ENCODE data around the gene CHCHD10. TPM values are rescaled to one million over a fixed set of nuclear protein-coding genes. Genes with fewer than 3 reads are reported as not detected.

Gene CHCHD10
- total and polyA plus RNA-seq, 10 donors: 16.8 to 189 (median 95.1) TPM

- Histone ChIP-seq H3K9me3 (no peaks in the 10 kb centered on the region), H3K27ac (no peak overlapping the region), H3K36me3 (peaks cover 0 to 80% (median 53%) of the 10 kb centered on the region in 6 donors), H3K4me3 (no peak overlapping the region), H3K4me1 (peaks cover 18 to 56% (median 34%) of the 10 kb centered on the region in 6 donors), H3K27me3 (replicated peaks in 1 of 7) (no peaks in the 10 kb centered on the region)
- 86 to 91% (median 88%) methylated on average over 17 to 25 of the region's 25 CpGs for WGBS, 5 donors
- intact Hi-C loops (cut with DNase I; ENCODE audit: low total_unique reads): no loop called here
- peak; percentile 58 for DNase-seq
- TF ChIP-seq POLR2AphosphoS5 (IDR thresholded peaks at IDR 0.05): no peak
- no peak for TF ChIP-seq POLR2A (IDR thresholded peaks at IDR 0.05)
- no peak for TF ChIP-seq CTCF (IDR thresholded peaks at IDR 0.05 in 8 of 11, conservative IDR thresholded peaks at IDR 0.05 in 3 of 11)
Measured at GRCh38 chr22:23791738-23792645, 24.2 kb upstream of the CHCHD10 start.

GRCh38 chr22:23790819-23791737 is 23.3 kb upstream of the CHCHD10 start:
- intact Hi-C loops (cut with DNase I; ENCODE audit: low total_unique reads): no loop called here
- TF ChIP-seq CTCF (IDR thresholded peaks at IDR 0.05 in 8 of 11, conservative IDR thresholded peaks at IDR 0.05 in 3 of 11): no peak
- TF ChIP-seq POLR2A (IDR thresholded peaks at IDR 0.05): no peak
- TF ChIP-seq POLR2AphosphoS5 (IDR thresholded peaks at IDR 0.05): no peak
- DNase-seq: peak; percentile 51
- no peak overlapping the region for H3K27ac ChIP-seq
- WGBS, 5 donors: 79 to 89% (median 84%) methylated on average over 11 of the region's 11 CpGs
- no peaks in the 10 kb centered on the region for H3K9me3 ChIP-seq
- peaks cover 0 to 71% (median 46%) of the 10 kb centered on the region in 6 donors for H3K36me3 ChIP-seq
- no peak overlapping the region for H3K4me3 ChIP-seq
- H3K27me3 ChIP-seq (replicated peaks in 1 of 7): no peaks in the 10 kb centered on the region
- peaks cover 18 to 63% (median 41%) of the 10 kb centered on the region in 6 donors for H3K4me1 ChIP-seq

- H3K27me3 ChIP-seq (replicated peaks in 1 of 7): no peaks in the 10 kb centered on the region
- 85 to 89% (median 88%) methylated on average over 3 to 4 of the region's 4 CpGs for WGBS, 5 donors
- intact Hi-C loops (cut with DNase I; ENCODE audit: low total_unique reads): loop anchor here (5.0 kb wide), 1 partner anchor 72 kb away; no protein-coding TSS in a partner anchor
- no peaks in the 10 kb centered on the region for H3K9me3 ChIP-seq
- peaks cover 0 to 57% (median 32%) of the 10 kb centered on the region in 6 donors for H3K36me3 ChIP-seq
- no peak overlapping the region for H3K4me3 ChIP-seq
- DNase-seq: peak; percentile 24
- H3K27ac ChIP-seq: no peak overlapping the region
- TF ChIP-seq POLR2A (IDR thresholded peaks at IDR 0.05): no peak
- no peak for TF ChIP-seq CTCF (IDR thresholded peaks at IDR 0.05 in 8 of 11, conservative IDR thresholded peaks at IDR 0.05 in 3 of 11)
- no peak for TF ChIP-seq POLR2AphosphoS5 (IDR thresholded peaks at IDR 0.05)
- H3K4me1 ChIP-seq: peaks cover 18 to 74% (median 42%) of the 10 kb centered on the region in 6 donors
Measured at GRCh38 chr22:23789638-23790037, 21.9 kb upstream of the CHCHD10 start.

Data from spleen (tissue), 11 donors.